Measurements from ENCODE around the gene IQSEC2. TPM values are rescaled to one million over a fixed set of nuclear protein-coding genes. Genes with fewer than 3 reads are reported as not detected.

The IQSEC2 gene
- total and polyA plus RNA-seq, 2 of the 13 experiments (the other 11 are each of a cell fraction or from before 2014, with no cell fraction given): 0.13 to 0.21 TPM

- TF ChIP-seq MTF1 (CRISPR knock-in tag; IDR thresholded peaks at IDR 0.05): no peak
- TF ChIP-seq WIZ (CRISPR knock-in tag; IDR thresholded peaks at IDR 0.05): no peak
- TF ChIP-seq, protein P1, sequence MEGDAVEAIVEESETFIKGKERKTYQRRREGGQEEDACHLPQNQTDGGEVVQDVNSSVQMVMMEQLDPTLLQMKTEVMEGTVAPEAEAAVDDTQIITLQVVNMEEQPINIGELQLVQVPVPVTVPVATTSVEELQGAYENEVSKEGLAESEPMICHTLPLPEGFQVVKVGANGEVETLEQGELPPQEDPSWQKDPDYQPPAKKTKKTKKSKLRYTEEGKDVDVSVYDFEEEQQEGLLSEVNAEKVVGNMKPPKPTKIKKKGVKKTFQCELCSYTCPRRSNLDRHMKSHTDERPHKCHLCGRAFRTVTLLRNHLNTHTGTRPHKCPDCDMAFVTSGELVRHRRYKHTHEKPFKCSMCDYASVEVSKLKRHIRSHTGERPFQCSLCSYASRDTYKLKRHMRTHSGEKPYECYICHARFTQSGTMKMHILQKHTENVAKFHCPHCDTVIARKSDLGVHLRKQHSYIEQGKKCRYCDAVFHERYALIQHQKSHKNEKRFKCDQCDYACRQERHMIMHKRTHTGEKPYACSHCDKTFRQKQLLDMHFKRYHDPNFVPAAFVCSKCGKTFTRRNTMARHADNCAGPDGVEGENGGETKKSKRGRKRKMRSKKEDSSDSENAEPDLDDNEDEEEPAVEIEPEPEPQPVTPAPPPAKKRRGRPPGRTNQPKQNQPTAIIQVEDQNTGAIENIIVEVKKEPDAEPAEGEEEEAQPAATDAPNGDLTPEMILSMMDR (CRISPR knock-in tag; IDR thresholded peaks at IDR 0.05): peak; percentile 80
- TF ChIP-seq ZSCAN25 (CRISPR knock-in tag; IDR thresholded peaks at IDR 0.05): no peak
- TF ChIP-seq CREB1 (IDR thresholded peaks at IDR 0.05): no peak
- TF ChIP-seq CREB1 (CRISPR knock-in tag; IDR thresholded peaks at IDR 0.05): no peak
- TF ChIP-seq, protein P2, sequence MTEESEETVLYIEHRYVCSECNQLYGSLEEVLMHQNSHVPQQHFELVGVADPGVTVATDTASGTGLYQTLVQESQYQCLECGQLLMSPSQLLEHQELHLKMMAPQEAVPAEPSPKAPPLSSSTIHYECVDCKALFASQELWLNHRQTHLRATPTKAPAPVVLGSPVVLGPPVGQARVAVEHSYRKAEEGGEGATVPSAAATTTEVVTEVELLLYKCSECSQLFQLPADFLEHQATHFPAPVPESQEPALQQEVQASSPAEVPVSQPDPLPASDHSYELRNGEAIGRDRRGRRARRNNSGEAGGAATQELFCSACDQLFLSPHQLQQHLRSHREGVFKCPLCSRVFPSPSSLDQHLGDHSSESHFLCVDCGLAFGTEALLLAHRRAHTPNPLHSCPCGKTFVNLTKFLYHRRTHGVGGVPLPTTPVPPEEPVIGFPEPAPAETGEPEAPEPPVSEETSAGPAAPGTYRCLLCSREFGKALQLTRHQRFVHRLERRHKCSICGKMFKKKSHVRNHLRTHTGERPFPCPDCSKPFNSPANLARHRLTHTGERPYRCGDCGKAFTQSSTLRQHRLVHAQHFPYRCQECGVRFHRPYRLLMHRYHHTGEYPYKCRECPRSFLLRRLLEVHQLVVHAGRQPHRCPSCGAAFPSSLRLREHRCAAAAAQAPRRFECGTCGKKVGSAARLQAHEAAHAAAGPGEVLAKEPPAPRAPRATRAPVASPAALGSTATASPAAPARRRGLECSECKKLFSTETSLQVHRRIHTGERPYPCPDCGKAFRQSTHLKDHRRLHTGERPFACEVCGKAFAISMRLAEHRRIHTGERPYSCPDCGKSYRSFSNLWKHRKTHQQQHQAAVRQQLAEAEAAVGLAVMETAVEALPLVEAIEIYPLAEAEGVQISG (CRISPR knock-in tag; IDR thresholded peaks at IDR 0.05): no peak
Measured at GRCh38 chrX:53317365-53318069, 36.1 kb upstream of the IQSEC2 start (continued).

DNA sequence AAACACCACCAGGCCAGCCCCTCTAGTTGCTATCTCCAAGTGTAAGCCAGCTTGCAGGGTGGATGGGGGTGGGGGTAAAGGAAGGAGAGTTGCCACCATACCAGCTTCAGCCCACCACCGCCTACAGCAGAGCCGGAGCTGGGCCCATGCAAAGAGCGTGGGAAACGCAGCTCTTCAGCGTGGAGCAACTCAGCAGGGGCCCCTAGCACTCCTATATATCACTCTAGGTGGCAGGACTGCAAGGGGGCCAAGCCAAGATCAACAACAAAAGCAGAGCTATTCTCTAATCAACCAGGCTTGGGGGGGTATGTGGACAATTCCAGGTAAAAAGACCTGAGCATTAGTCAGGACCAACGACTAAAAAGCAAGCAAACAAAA lies 35.5 kb upstream of the IQSEC2 start:
- H3K27ac ChIP-seq (ENCODE audit: extremely low read length, insufficient read depth, low read length): no peak overlapping the region
- in situ Hi-C loops (cut with HindIII; ENCODE audit: extremely low pct_ligation_motif_present, low pct_unique_long_range_greater_than_20kb): loop anchor here (10.0 kb wide), 2 partner anchors 128 to 168 kb away; no protein-coding TSS in a partner anchor
- H3K4me3 ChIP-seq (replicated peaks in 1 of 3; ENCODE audit: insufficient read depth in 1 of 3, low read depth in 2 of 3, low read length in 3 of 3): no peak overlapping the region
- no peak overlapping the region for H3K9ac ChIP-seq (ENCODE audit: insufficient read depth, low read depth, low read length)
- no peaks in the 10 kb centered on the region for H4K20me1 ChIP-seq (ENCODE audit: insufficient read depth, low read length)
- ChIA-PET CTCF (ENCODE audit: low intra/inter-chr PET ratio, low total read pairs) (interaction anchor here (1.2 to 1.6 kb wide), 3 partner anchors 14 to 130 kb away, joined by 3 to 10 read pairs (median 7); no protein-coding TSS in a partner anchor), POLR2A (no interaction called here)
- H3K4me2 ChIP-seq (ENCODE audit: low read depth, low read length): no peak overlapping the region
- BruUV-seq (replicated peaks): no TSS peak
- no peak for DNase-seq (ENCODE audit: low spot score)
- no peaks in the 10 kb centered on the region for H3K4me1 ChIP-seq (ENCODE audit: insufficient read depth, low read length)
- H3K79me2 ChIP-seq (ENCODE audit: insufficient read depth, low read length): no peaks in the 10 kb centered on the region
- no peaks in the 10 kb centered on the region for H3K36me3 ChIP-seq (replicated peaks in 1 of 2; ENCODE audit: control insufficient read depth in 1 of 2, insufficient read depth in 2 of 2, low read length in 2 of 2)
- H2AFZ ChIP-seq (ENCODE audit: low read length): no peak overlapping the region
- H3K9me3 ChIP-seq (ENCODE audit: low read length): no peaks in the 10 kb centered on the region
- intact Hi-C loops (cut with micrococcal nuclease; ENCODE audit: unreplicated experiment): loop anchor here (1.0 kb wide), 1 partner anchor 119 kb away; no protein-coding TSS in a partner anchor
- no peak for FAIRE-seq
- 17% methylated on average over 2 of the region's 6 CpGs for WGBS (ENCODE audit: low lambda C conversion rate)
- ATAC-seq: no peak
- peaks cover 4 to 22% of the 10 kb centered on the region in 2 experiments; a peak in 4 of 5 replicates for H3K27me3 ChIP-seq (ENCODE audit: control insufficient read depth in 1 of 2, insufficient read depth in 2 of 2, low read length in 2 of 2)
- no peak for TF ChIP-seq HNRNPK (IDR thresholded peaks at IDR 0.05; ENCODE audit: low read depth, low read length, poor library complexity, severe bottlenecking)
- no peak for TF ChIP-seq SKIL (CRISPR knock-in tag; IDR thresholded peaks at IDR 0.05; ENCODE audit: borderline replicate concordance)
- no peak for TF ChIP-seq MAZ (IDR thresholded peaks at IDR 0.05; ENCODE audit: borderline replicate concordance, low read depth, low read length)
- no peak for TF ChIP-seq MAZ (CRISPR knock-in tag; IDR thresholded peaks at IDR 0.05; ENCODE audit: low read depth)
